Measurements from ENCODE around the gene PLAC8.
"Not testable (repeated sequence)": the region's sequence is repeated elsewhere in the genome, so short reads cannot be mapped to it uniquely, and the experiment has no call there.

PLAC8 gene

GRCh38 chr4:83114576-83114975, at the start of gene PLAC8:
PLAC8 (minus strand) TSS chr4:83114729; CDS start chr4:83107921, 6,808 bp downstream.
- peak within 1 kb of the TSS; percentile 89 for H3K4me3 Mint-ChIP-seq
- H3K27ac Mint-ChIP-seq = peak within 1 kb of the TSS; percentile 95
- DNase-seq (no peak), ATAC-seq (peak; percentile 42)
- H3K4me1 Mint-ChIP-seq = peaks cover 50% of the 10 kb centered on the region
- no peaks in the 10 kb centered on the region for H3K36me3 Mint-ChIP-seq (ENCODE audit: low read depth)
- H3K27me3 Mint-ChIP-seq = no peaks in the 10 kb centered on the region
- no peaks in the 10 kb centered on the region for H3K9me3 Mint-ChIP-seq

- Mint-ChIP-seq H3K9me3 (peaks cover 4% of the 10 kb centered on the region), H3K27ac (no peak overlapping the region), H3K4me1 (peaks cover 28% of the 10 kb centered on the region), H3K27me3 (no peaks in the 10 kb centered on the region), H3K36me3 (ENCODE audit: low read depth) (no peaks in the 10 kb centered on the region), H3K4me3 (no peak overlapping the region)
- no peak for DNase-seq
- no peak for ATAC-seq
Observed at GRCh38 chr4:83153417-83153816, 38.9 kb upstream of the PLAC8 start.

DNA sequence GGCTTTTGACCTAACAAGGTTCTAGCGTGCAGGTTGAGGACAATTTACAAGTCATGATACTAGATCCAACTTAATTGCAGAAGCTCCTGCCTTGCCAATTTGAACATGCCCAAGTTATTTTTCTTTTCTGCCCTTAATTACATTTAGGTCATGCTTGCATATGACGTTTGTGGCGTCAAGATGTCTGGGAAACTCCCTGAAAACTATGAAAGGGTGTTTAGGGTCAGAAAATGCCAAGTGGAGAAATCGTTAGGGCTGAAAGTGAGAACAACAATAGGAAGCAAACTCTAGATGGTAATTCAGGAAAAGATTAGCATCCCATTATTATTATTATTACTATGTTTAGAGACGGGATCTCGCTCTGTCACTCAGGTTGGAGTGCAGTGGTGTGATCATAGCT, 38.2 kb upstream of the PLAC8 start:
- Mint-ChIP-seq H3K4me1 (peaks cover 28% of the 10 kb centered on the region), H3K27me3 (no peaks in the 10 kb centered on the region), H3K4me3 (no peak overlapping the region), H3K9me3 (peaks cover 4% of the 10 kb centered on the region), H3K27ac (no peak overlapping the region), H3K36me3 (ENCODE audit: low read depth) (no peaks in the 10 kb centered on the region)
- ATAC-seq (no peak), DNase-seq (no peak)

DNA sequence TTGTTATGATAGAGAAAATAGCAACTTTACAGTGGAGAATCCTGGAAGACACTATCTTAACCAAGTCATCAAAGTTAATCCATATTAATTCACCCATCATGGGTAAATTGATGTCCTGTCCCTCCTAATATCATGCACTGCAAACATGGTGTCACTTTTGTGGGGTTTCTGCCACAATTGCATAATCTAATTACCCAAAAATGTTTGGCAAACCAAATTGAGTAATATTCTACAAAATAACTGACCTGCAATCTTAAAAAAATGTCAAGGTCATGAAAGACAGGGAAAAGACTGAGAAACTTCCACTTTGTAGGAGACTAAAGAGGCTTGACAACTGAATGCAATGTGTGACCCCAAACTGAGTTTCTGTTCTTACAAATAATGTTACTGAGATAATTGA, 37.1 kb upstream of the PLAC8 start:
- H3K36me3 Mint-ChIP-seq (ENCODE audit: low read depth) = no peaks in the 10 kb centered on the region
- H3K27ac Mint-ChIP-seq = no peak overlapping the region
- peaks cover 4% of the 10 kb centered on the region for H3K9me3 Mint-ChIP-seq
- peaks cover 28% of the 10 kb centered on the region for H3K4me1 Mint-ChIP-seq
- ATAC-seq (no peak), DNase-seq (no peak)
- H3K4me3 Mint-ChIP-seq = no peak overlapping the region
- H3K27me3 Mint-ChIP-seq = no peaks in the 10 kb centered on the region

DNA sequence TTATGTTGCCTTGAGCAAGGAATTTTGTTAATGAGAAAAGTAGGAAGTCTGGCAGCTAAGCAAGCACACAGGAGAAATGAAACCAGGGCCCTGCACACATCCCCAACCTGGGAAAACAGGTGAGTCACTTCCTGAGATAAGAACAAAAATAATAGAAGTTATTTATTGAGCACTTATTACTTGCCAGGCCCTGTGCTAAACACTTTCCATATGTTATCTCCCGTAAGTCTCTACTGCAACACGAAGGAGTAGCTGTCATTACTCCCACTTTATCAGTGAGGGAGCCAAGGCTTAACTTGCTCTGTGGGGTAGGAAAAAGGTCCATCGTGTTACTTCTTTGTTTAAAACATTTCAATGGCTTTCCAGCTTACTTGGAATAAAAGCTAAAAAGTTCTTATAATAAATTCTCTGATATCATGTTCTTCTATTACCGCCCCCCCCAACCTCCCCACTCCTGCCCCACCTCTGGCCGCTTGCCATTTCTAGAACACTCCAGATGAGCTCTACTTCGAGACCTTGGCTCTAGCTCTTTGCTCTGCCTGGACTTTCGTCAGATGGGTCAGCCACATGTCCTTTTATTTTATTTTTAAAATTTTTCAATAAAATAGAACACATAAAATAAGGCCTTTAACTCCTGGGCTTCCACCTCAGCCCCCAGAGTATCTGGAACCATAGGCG, 36.3 kb upstream of the PLAC8 start:
- H3K27me3 Mint-ChIP-seq = no peaks in the 10 kb centered on the region
- DNase-seq = no peak
- peaks cover 34% of the 10 kb centered on the region for H3K4me1 Mint-ChIP-seq
- H3K27ac Mint-ChIP-seq = no peak overlapping the region
- ATAC-seq = no peak
- H3K4me3 Mint-ChIP-seq = no peak overlapping the region
- H3K36me3 Mint-ChIP-seq (ENCODE audit: low read depth) = no peaks in the 10 kb centered on the region
- H3K9me3 Mint-ChIP-seq = peaks cover 3% of the 10 kb centered on the region

DNA sequence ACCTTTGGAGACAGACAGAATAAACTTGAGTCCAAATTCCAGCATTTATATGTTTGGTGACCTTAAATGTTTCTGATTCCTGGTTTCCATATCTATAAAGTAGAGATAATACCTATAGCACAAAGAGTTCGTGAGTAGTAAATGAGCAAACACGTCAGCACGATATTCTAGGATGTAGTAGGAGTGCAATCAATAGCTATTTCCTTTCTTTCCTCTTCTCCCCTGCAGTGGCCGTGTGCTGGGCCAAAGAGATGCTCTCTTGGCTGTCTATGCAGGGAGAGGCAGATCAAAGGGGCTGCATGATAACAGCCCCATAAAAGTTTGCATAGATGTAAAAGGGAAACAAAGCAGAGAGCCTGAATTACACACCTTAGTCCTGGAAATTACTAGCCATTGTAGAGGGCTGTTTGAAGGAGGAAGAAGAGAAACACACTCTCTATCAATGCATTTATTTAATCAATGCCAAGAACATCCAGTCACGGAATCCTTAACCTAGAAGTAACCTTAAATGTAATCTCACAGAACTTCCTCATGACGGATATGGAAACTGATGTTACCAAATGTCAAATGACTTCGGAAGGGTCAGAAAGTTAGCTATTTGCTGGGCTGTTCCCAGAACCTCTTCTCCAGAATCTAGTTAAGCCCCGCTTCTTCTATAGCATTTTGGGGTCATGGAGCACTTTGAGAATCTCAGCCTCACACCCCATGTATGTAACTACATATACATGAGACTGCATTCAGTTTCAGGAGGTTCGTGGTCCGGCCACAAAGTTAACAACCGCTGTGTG, 35.5 kb upstream of the PLAC8 start:
- ATAC-seq (no peak), DNase-seq (no peak)
- Mint-ChIP-seq H3K36me3 (ENCODE audit: low read depth) (no peaks in the 10 kb centered on the region), H3K4me3 (no peak overlapping the region), H3K27ac (no peak overlapping the region), H3K4me1 (peaks cover 38% of the 10 kb centered on the region), H3K9me3 (no peaks in the 10 kb centered on the region), H3K27me3 (no peaks in the 10 kb centered on the region)

GRCh38 chr4:83146841-83147240, 32.3 kb upstream of the PLAC8 start:
- no peak overlapping the region for H3K4me3 Mint-ChIP-seq
- peaks cover 3% of the 10 kb centered on the region for H3K9me3 Mint-ChIP-seq
- peaks cover 27% of the 10 kb centered on the region for H3K4me1 Mint-ChIP-seq
- H3K27ac Mint-ChIP-seq = no peak overlapping the region
- H3K36me3 Mint-ChIP-seq (ENCODE audit: low read depth) = peaks cover 2% of the 10 kb centered on the region
- ATAC-seq = no peak
- no peaks in the 10 kb centered on the region for H3K27me3 Mint-ChIP-seq
- no peak for DNase-seq

DNA sequence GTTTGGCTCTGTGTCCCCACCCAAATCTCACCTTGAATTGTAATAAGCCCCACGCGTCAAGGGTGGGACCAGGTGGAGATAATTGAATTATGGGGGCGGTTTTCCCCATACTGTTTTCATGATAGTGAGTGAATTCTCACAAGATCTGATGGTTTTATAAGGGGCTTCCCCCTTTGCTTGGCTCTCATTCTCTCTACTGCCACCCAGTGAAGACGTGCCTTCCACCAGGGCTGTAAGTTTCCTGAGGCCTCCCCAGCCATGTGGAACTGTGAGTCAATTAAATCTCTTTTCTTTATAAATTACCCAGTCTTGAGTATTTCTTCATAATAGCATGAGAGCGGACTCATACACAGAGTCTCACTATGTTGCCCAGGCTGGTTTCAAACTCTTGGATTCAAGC, 31.2 kb upstream of the PLAC8 start:
- not testable (repeated sequence) for H3K4me3 Mint-ChIP-seq; H3K36me3 Mint-ChIP-seq (ENCODE audit: low read depth); H3K27me3 Mint-ChIP-seq; H3K9me3 Mint-ChIP-seq
- ATAC-seq (peak; percentile 94), DNase-seq (peak; percentile 39)
- peak overlapping the region; percentile 19 for H3K27ac Mint-ChIP-seq
- peaks cover 27% of the 10 kb centered on the region for H3K4me1 Mint-ChIP-seq

- H3K27me3 Mint-ChIP-seq = no peaks in the 10 kb centered on the region
- peaks cover 34% of the 10 kb centered on the region for H3K9me3 Mint-ChIP-seq
- peaks cover 36% of the 10 kb centered on the region for H3K4me1 Mint-ChIP-seq
- peak overlapping the region; percentile 83 for H3K27ac Mint-ChIP-seq
- no peak overlapping the region for H3K4me3 Mint-ChIP-seq
- H3K36me3 Mint-ChIP-seq (ENCODE audit: low read depth) = peaks cover 3% of the 10 kb centered on the region
- DNase-seq = no peak
- ATAC-seq = peak; percentile 25
Observed at GRCh38 chr4:83139514-83140156, 25.1 kb upstream of the PLAC8 start.

DNA sequence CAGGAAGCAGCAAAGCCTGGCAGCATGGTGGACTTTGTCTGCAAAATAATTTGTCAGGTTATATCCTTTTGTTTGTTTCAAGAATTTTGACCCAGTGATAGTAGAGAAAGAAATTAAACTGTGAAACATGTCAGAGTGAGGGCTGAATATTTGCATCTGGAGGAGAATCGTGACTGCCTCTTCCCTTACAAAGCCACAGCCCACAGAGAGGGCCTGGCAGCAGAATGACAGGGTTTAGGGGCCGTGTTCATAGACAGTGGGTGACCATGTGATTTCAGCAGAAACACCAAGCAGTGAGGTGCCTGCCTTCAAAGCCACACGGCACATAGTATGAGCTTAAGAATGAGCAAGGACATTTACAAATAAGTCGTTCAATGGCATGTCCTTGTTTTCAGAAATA, 24.4 kb upstream of the PLAC8 start:
- H3K9me3 Mint-ChIP-seq = peaks cover 39% of the 10 kb centered on the region
- peak overlapping the region; percentile 83 for H3K27ac Mint-ChIP-seq
- peaks cover 3% of the 10 kb centered on the region for H3K36me3 Mint-ChIP-seq (ENCODE audit: low read depth)
- DNase-seq (peak; percentile 45), ATAC-seq (peak; percentile 92)
- H3K27me3 Mint-ChIP-seq = no peaks in the 10 kb centered on the region
- no peak overlapping the region for H3K4me3 Mint-ChIP-seq
- H3K4me1 Mint-ChIP-seq = peaks cover 36% of the 10 kb centered on the region

GRCh38 chr4:83132065-83132464, 17.5 kb upstream of the PLAC8 start:
- no peak overlapping the region for H3K4me3 Mint-ChIP-seq
- no peaks in the 10 kb centered on the region for H3K27me3 Mint-ChIP-seq
- no peak for DNase-seq
- no peak overlapping the region for H3K27ac Mint-ChIP-seq
- no peak for ATAC-seq
- H3K36me3 Mint-ChIP-seq (ENCODE audit: low read depth) = no peaks in the 10 kb centered on the region
- peaks cover 10% of the 10 kb centered on the region for H3K4me1 Mint-ChIP-seq
- peaks cover 26% of the 10 kb centered on the region for H3K9me3 Mint-ChIP-seq

GRCh38 chr4:83129264-83129663, 14.7 kb upstream of the PLAC8 start:
- H3K9me3 Mint-ChIP-seq = peaks cover 5% of the 10 kb centered on the region
- ATAC-seq (no peak), DNase-seq (no peak)
- H3K27ac Mint-ChIP-seq = no peak overlapping the region
- H3K36me3 Mint-ChIP-seq (ENCODE audit: low read depth) = no peaks in the 10 kb centered on the region
- H3K4me1 Mint-ChIP-seq = peaks cover 30% of the 10 kb centered on the region
- H3K27me3 Mint-ChIP-seq = no peaks in the 10 kb centered on the region
- no peak overlapping the region for H3K4me3 Mint-ChIP-seq

GRCh38 chr4:83128240-83128929, 13.9 kb upstream of the PLAC8 start:
- ATAC-seq (peak; percentile 50), DNase-seq (no peak)
- Mint-ChIP-seq H3K4me1 (peaks cover 33% of the 10 kb centered on the region), H3K36me3 (ENCODE audit: low read depth) (no peaks in the 10 kb centered on the region), H3K4me3 (no peak overlapping the region), H3K9me3 (peaks cover 1% of the 10 kb centered on the region), H3K27ac (no peak overlapping the region), H3K27me3 (no peaks in the 10 kb centered on the region)

DNA sequence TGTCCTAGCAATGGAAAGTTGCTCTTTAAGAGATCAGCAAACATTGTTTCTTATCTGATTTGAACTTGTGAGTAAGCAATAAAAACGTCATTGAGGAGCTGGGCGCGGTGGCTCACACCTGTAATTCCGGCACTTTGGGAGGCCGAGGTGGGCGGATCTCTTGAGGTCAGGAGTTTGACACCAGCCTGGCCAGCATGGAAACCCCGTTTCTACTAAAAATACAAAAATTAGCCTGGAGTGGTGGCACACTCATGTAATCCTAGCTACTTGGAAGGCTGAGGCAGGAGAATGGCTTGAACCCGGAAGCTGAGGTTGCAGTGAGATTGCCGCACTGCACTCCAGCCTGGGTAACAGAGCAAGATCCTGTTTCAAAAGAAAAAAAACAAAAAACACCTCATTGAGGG, 11.2 kb upstream of the PLAC8 start:
- peak; percentile 52 for DNase-seq
- ATAC-seq = peak; percentile 70
- H3K27me3 Mint-ChIP-seq = no peaks in the 10 kb centered on the region
- no peaks in the 10 kb centered on the region for H3K36me3 Mint-ChIP-seq (ENCODE audit: low read depth)
- no peaks in the 10 kb centered on the region for H3K9me3 Mint-ChIP-seq
- H3K4me1 Mint-ChIP-seq = peaks cover 28% of the 10 kb centered on the region
- peak overlapping the region; percentile 35 for H3K4me3 Mint-ChIP-seq
- H3K27ac Mint-ChIP-seq = peak overlapping the region; percentile 77
